ENCODE measurements around the gene HMOX1. TPM values are rescaled to one million over a fixed set of nuclear protein-coding genes. Genes with fewer than 3 reads are reported as not detected.

The HMOX1 gene
- total RNA-seq, 1 donor from 2014 or later = 1.6 TPM

- Mint-ChIP-seq H3K9me3 (no peaks in the 10 kb centered on the region), H3K27ac (no peak overlapping the region), H3K36me3 (no peaks in the 10 kb centered on the region), H3K4me3 (no peak overlapping the region), H3K4me1 (peaks cover 2% of the 10 kb centered on the region), H3K27me3 (ENCODE audit: low read depth) (no peaks in the 10 kb centered on the region)
- no peak for DNase-seq (ENCODE audit: low spot score in 2 of 2, unreplicated experiment in 2 of 2)
- TF ChIP-seq, protein P1, sequence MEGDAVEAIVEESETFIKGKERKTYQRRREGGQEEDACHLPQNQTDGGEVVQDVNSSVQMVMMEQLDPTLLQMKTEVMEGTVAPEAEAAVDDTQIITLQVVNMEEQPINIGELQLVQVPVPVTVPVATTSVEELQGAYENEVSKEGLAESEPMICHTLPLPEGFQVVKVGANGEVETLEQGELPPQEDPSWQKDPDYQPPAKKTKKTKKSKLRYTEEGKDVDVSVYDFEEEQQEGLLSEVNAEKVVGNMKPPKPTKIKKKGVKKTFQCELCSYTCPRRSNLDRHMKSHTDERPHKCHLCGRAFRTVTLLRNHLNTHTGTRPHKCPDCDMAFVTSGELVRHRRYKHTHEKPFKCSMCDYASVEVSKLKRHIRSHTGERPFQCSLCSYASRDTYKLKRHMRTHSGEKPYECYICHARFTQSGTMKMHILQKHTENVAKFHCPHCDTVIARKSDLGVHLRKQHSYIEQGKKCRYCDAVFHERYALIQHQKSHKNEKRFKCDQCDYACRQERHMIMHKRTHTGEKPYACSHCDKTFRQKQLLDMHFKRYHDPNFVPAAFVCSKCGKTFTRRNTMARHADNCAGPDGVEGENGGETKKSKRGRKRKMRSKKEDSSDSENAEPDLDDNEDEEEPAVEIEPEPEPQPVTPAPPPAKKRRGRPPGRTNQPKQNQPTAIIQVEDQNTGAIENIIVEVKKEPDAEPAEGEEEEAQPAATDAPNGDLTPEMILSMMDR (IDR thresholded peaks at IDR 0.05; ENCODE audit: unreplicated experiment) = no peak
Measured at GRCh38 chr22:35440129-35440528, 59.2 kb downstream of the HMOX1 start.

GRCh38 chr22:35441489-35442100, 60.7 kb downstream of the HMOX1 start:
- no peaks in the 10 kb centered on the region for H3K27me3 Mint-ChIP-seq (ENCODE audit: low read depth)
- H3K4me3 Mint-ChIP-seq = no peak overlapping the region
- TF ChIP-seq, protein P1 (IDR thresholded peaks at IDR 0.05; ENCODE audit: unreplicated experiment) = no peak
- H3K27ac Mint-ChIP-seq = no peak overlapping the region
- peaks cover 2% of the 10 kb centered on the region for H3K4me1 Mint-ChIP-seq
- no peak for DNase-seq (ENCODE audit: low spot score in 2 of 2, unreplicated experiment in 2 of 2)
- H3K36me3 Mint-ChIP-seq = no peaks in the 10 kb centered on the region
- H3K9me3 Mint-ChIP-seq = no peaks in the 10 kb centered on the region

DNA sequence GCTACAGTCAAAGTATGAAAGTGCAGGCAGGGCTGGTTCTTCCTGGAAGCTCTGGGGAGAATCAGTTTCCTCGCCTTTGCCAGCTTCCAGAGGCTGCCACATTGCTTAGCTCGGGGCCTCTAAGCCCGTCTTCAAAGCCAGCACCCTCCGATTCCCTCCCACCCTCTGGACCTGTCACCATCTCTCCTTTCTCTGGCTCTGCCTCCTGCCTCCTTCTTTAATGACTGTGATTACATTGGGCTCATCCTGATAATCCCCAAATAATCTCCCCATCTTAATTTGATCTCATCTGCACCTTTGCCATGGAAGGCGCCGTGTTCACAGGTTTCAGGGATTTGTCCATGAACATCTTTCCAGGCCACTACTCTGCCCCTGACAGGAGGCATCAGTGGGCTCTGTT, 61.6 kb downstream of the HMOX1 start:
- Mint-ChIP-seq H3K9me3 (no peaks in the 10 kb centered on the region), H3K27ac (no peak overlapping the region), H3K36me3 (no peaks in the 10 kb centered on the region), H3K4me3 (no peak overlapping the region), H3K4me1 (peaks cover 2% of the 10 kb centered on the region), H3K27me3 (ENCODE audit: low read depth) (no peaks in the 10 kb centered on the region)
- TF ChIP-seq, protein P1 (IDR thresholded peaks at IDR 0.05; ENCODE audit: unreplicated experiment) = no peak
- no peak for DNase-seq (ENCODE audit: low spot score in 2 of 2, unreplicated experiment in 2 of 2)

GRCh38 chr22:35443338-35443737, 62.4 kb downstream of the HMOX1 start:
- TF ChIP-seq, protein P1 (IDR thresholded peaks at IDR 0.05; ENCODE audit: unreplicated experiment) = no peak
- Mint-ChIP-seq H3K4me3 (no peak overlapping the region), H3K4me1 (peaks cover 8% of the 10 kb centered on the region), H3K9me3 (no peaks in the 10 kb centered on the region), H3K27ac (no peak overlapping the region), H3K27me3 (ENCODE audit: low read depth) (no peaks in the 10 kb centered on the region), H3K36me3 (no peaks in the 10 kb centered on the region)
- no peak for DNase-seq (ENCODE audit: low spot score in 2 of 2, unreplicated experiment in 2 of 2)

Small RNAs within 50 kb of the gene (microRNA-seq; reads per million reads assigned to microRNA genes)
- gene MIR3909 (2.3 reads per million), gene MIR6069 (not detected)

Other genes starting within 250 kb of the HMOX1 start
- 35.4 to 38.2 TPM (median 36.6 TPM) in 3 replicates for gene HMGXB4, start 123.6 kb upstream of the HMOX1 start, total RNA-seq
- 41.4 to 46.0 TPM (median 44.2 TPM) in 3 replicates for gene TOM1, start 81.2 kb upstream of the HMOX1 start, total RNA-seq
- gene MCM5, start 19.0 kb downstream of the HMOX1 start, total RNA-seq = 50.5 to 59.7 TPM (median 52.1 TPM) in 3 replicates
- 0.14 to 0.20 TPM in 2 of 3 replicates, not detected in the other for gene RASD2, start 159.7 kb downstream of the HMOX1 start, total RNA-seq
- gene MB, start 236.2 kb downstream of the HMOX1 start, total RNA-seq = not detected in 3 replicates